ENCODE measurements around the gene CEACAM19.

The CEACAM19 gene

DNA sequence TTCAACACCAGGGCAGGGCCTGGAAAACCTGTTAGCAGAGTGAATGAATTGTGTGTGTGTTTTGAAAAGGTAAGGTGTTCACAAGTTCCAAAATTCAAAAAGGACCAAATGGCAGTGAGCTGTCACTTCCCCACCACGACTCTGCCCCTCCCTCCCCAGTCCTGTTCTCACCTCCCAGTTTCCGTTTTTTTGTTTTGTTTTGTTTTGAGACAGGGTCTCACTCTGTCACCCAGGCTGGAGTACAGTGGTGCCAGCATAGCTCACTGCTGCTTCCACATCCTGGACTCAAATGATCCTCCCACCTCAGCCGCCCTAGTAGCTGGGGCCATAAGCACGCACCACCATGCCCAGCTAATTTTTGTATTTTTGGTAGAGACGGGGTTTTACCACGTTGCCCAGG lies 56.9 kb downstream of the CEACAM19 start:
- Mint-ChIP-seq H3K9me3 (ENCODE audit: low read depth) (no peaks in the 10 kb centered on the region), H3K27ac (no peak overlapping the region), H3K27me3 (no peaks in the 10 kb centered on the region), H3K36me3 (no peaks in the 10 kb centered on the region), H3K4me3 (no peak overlapping the region), H3K4me1 (ENCODE audit: low read depth) (peaks cover 16% of the 10 kb centered on the region)

DNA sequence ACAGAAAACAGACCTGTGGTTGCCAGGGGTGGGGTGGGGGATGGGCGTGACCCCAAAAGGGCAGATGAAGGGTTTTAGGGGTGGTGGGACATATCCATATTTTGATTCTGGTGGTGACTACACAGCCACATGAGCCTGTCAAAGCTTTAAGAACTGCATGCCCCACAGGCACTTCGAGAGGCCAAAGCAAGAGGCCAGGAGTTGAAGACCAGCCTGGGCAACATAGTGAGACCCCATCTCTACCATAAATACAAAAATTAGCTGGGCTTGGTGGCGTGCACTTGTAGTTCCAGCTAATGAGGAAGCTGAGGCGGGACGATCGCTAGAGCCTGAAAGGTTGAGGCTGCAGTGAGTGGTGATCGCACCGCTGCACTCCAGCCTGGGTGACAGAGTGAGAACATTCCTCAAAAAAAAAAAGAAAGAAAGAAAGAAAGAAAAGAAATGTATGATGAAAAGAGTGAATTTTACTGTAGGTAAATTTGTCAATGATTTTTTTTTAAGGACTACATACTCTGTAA lies 58.3 kb downstream of the CEACAM19 start:
- Mint-ChIP-seq H3K4me1 (ENCODE audit: low read depth) (peaks cover 3% of the 10 kb centered on the region), H3K4me3 (no peak overlapping the region), H3K27me3 (no peaks in the 10 kb centered on the region), H3K27ac (no peak overlapping the region), H3K9me3 (ENCODE audit: low read depth) (no peaks in the 10 kb centered on the region), H3K36me3 (no peaks in the 10 kb centered on the region)

DNA sequence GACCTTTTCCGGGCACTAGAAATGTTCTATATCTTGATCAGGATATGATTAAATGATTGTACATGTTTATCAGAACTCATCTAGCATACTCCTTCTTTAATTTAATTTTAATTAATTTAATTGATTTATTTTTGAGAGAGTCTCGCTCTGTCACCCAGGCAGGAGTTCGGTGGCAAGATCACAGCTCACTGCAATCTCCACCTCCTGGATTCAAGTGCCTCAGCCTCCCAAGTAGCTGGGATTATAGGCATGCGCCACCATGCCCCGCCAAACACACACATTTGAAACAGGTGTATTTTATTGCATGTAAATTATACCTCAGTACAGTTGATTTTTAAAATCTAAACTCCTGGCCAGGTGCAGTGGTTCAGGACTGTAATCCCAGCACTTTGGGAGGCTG lies 59.8 kb downstream of the CEACAM19 start:
- Mint-ChIP-seq H3K9me3 (ENCODE audit: low read depth) (no peaks in the 10 kb centered on the region), H3K27me3 (no peaks in the 10 kb centered on the region), H3K36me3 (no peaks in the 10 kb centered on the region), H3K4me1 (ENCODE audit: low read depth) (peaks cover 3% of the 10 kb centered on the region), H3K27ac (no peak overlapping the region), H3K4me3 (no peak overlapping the region)

DNA sequence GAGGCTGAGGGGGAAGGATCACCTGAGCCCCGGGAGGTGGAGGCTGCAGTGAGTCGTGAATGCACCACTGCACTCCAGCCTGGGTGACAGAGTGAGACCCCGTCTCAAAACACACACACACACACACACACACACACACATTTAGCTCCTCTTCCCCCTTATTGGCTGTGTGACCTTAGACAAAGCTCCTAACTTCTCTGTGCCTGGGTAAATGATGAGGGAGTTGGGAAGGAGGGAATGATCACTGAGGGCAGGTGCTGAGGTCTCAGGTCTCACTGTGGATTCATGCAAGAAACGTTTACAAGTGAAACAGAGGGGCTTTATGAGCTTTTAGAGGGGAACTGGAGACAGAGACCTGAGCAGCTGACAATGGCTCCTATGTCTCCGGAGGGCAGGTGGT lies 60.3 kb downstream of the CEACAM19 start:
- Mint-ChIP-seq H3K27me3 (no peaks in the 10 kb centered on the region), H3K36me3 (no peaks in the 10 kb centered on the region), H3K27ac (no peak overlapping the region), H3K4me3 (no peak overlapping the region), H3K4me1 (ENCODE audit: low read depth) (peaks cover 3% of the 10 kb centered on the region), H3K9me3 (ENCODE audit: low read depth) (no peaks in the 10 kb centered on the region)

DNA sequence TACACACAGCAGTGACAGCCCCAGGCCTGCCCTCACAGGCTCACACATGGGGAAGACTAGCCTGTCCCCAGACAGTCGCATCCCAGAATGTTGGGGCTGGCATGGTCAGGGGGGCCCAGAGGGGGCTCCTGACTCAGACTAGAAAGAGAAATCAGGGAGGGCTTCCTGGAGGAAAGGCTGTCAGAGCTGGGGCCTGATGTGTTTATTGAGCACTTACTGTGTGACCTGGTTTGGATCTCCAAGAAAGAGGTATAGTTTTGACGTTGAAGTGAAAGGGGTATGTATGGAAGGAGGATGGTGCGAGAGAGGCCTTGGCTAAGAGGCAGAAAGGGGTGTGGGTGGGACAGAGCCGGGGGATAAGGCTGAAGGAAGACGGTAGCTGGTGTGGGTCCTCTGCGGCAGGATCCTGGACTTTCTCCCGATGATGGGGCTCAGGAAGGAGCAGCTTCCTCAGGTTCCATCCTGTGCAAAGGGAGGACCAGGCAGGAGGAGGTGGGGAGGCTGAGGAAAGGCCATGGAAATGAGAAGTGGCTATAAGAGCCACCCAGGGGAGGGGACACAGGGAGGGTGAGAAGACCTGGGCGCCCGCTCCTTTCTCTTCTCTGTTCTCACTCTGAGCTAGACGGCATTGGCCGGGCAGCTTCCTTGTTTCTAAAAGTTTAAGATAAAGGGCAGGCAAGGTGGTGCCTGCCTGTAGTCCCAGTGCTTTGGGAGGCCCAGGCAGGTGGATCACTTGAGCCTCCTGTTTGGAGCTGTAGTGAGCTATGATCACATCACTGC lies 61.1 kb downstream of the CEACAM19 start:
- no peaks in the 10 kb centered on the region for H3K36me3 Mint-ChIP-seq
- no peaks in the 10 kb centered on the region for H3K9me3 Mint-ChIP-seq (ENCODE audit: low read depth)
- no peak overlapping the region for H3K4me3 Mint-ChIP-seq
- peaks cover 3% of the 10 kb centered on the region for H3K4me1 Mint-ChIP-seq (ENCODE audit: low read depth)
- H3K27ac Mint-ChIP-seq: no peak overlapping the region
- H3K27me3 Mint-ChIP-seq: no peaks in the 10 kb centered on the region
